Liver (tissue), 9 donors: ENCODE data around the gene SCPEP1. TPM values are rescaled to one million over a fixed set of nuclear protein-coding genes. Genes with fewer than 3 reads are reported as not detected.
"Not testable (repeated sequence)": the region's sequence is repeated elsewhere in the genome, so short reads cannot be mapped to it uniquely, and the experiment has no call there.

ENCODE experiments used
- DNase-seq: peaks from one replicate; pipeline ENCODE4 v3.0.0-alpha.2; 2017; ENCODE audit warnings: low spot score
- H3K27ac ChIP-seq, 2 donors: one replicate each; pipeline ENCODE4 v1.7.0; 2013; ENCODE audit warnings: inconsistent platforms in 2 of 2, low read length in 2 of 2, control low read depth in 1 of 2, low read depth in 1 of 2, mild to moderate bottlenecking in 1 of 2
- H3K27me3 ChIP-seq, 4 donors: one replicate each; pipeline versions ENCODE4 v1.6.1 to v1.7.0; 2013; ENCODE audit warnings: low read length in 3 of 4, inconsistent platforms in 1 of 4, mild to moderate bottlenecking in 1 of 4, moderate library complexity in 1 of 4; ENCODE audit not compliant: control insufficient read depth in 4 of 4, insufficient read depth in 4 of 4
- H3K36me3 ChIP-seq, 4 donors: one replicate each; pipeline versions ENCODE4 v1.6.1 to v1.7.0; 2013; ENCODE audit warnings: low read length in 3 of 4, mild to moderate bottlenecking in 3 of 4, low read depth in 1 of 4, moderate library complexity in 1 of 4; ENCODE audit not compliant: control insufficient read depth in 4 of 4, insufficient read depth in 3 of 4
- H3K4me1 ChIP-seq, 4 donors: one replicate each; pipeline versions ENCODE4 v1.6.1 to v1.7.0; 2013; ENCODE audit warnings: low read length in 3 of 4, mild to moderate bottlenecking in 3 of 4, moderate library complexity in 1 of 4; ENCODE audit not compliant: control insufficient read depth in 4 of 4, insufficient read depth in 4 of 4
- H3K4me3 ChIP-seq, 3 donors: one replicate each; pipeline versions ENCODE4 v1.6.1 to v1.7.0; 2013; ENCODE audit warnings: low read length in 3 of 3, control low read depth in 1 of 3, low read depth in 1 of 3, mild to moderate bottlenecking in 1 of 3
- H3K9ac ChIP-seq, 2 donors: one replicate each; pipeline ENCODE4 v1.7.0; 2013; ENCODE audit warnings: low read length in 2 of 2, mild to moderate bottlenecking in 2 of 2, moderate library complexity in 2 of 2, control low read depth in 1 of 2, low read depth in 1 of 2
- H3K9me3 ChIP-seq, 4 donors: one replicate each; pipeline versions ENCODE4 v1.6.1 to v1.7.0; 2013; ENCODE audit warnings: low read length in 3 of 4; ENCODE audit not compliant: control insufficient read depth in 4 of 4
- ATF3 ChIP-seq: IDR thresholded peaks from 2 replicates; pipeline ENCODE4 v1.6.1; 2016; ENCODE audit warnings: antibody characterized with exemption
- CTCF ChIP-seq: fragments of 150-350 bp; IDR thresholded peaks from 2 replicates; pipeline ENCODE4 v1.5.1; 2017; ENCODE audit warnings: improper control_type of control experiment, low read depth, low read length; ENCODE audit not compliant: missing input control
- EGR1 ChIP-seq, 2 donors: IDR thresholded peaks; 2 replicates each; pipeline ENCODE4 v1.6.1; 2016 to 2018; ENCODE audit warnings: antibody characterized with exemption in 2 of 2, low read depth in 2 of 2
- FOXA1 ChIP-seq: IDR thresholded peaks from 2 replicates; pipeline ENCODE4 v1.6.1; 2016; ENCODE audit warnings: antibody characterized with exemption
- FOXA2 ChIP-seq: IDR thresholded peaks from 2 replicates; pipeline ENCODE4 v1.6.1; 2016; ENCODE audit warnings: antibody characterized with exemption
- HNF4A ChIP-seq, 2 donors: conservative IDR thresholded peaks; 2 replicates each; pipeline ENCODE4 v1.6.1; 2016; ENCODE audit warnings: antibody characterized with exemption in 2 of 2, mild to moderate bottlenecking in 2 of 2
- HNF4G ChIP-seq: IDR thresholded peaks from 2 replicates; pipeline ENCODE4 v1.6.1; 2016; ENCODE audit warnings: antibody characterized with exemption
- JUND ChIP-seq, 2 donors: IDR thresholded peaks; 2 replicates each; pipeline ENCODE4 v1.6.1; 2016; ENCODE audit warnings: antibody characterized with exemption in 2 of 2
- NR2F2 ChIP-seq: IDR thresholded peaks from 2 replicates; pipeline ENCODE4 v1.6.1; 2016; ENCODE audit warnings: antibody characterized with exemption
- RAD21 ChIP-seq, 2 donors: IDR thresholded peaks; 2 replicates each; pipeline ENCODE4 v1.6.1; 2016; ENCODE audit warnings: antibody characterized with exemption in 2 of 2, mild to moderate bottlenecking in 2 of 2
- REST ChIP-seq: IDR thresholded peaks from 2 replicates; pipeline ENCODE4 v1.6.1; 2016; ENCODE audit warnings: antibody characterized with exemption, mild to moderate bottlenecking
- SP1 ChIP-seq: IDR thresholded peaks from 2 replicates; pipeline ENCODE4 v1.6.1; 2018; ENCODE audit warnings: antibody characterized with exemption, mild to moderate bottlenecking
- YY1 ChIP-seq: IDR thresholded peaks from 2 replicates; pipeline ENCODE4 v1.6.1; 2016; ENCODE audit warnings: antibody characterized with exemption, mild to moderate bottlenecking
- ZBTB33 ChIP-seq: IDR thresholded peaks from 2 replicates; pipeline ENCODE4 v1.6.1; 2016; ENCODE audit warnings: antibody characterized with exemption
- WGBS: extraction: QIAGEN DNeasy Blood & Tissue Kit; methylation state at CpG from one replicate; pipeline ENCODE4 v1.1.7; 2013; 5-methylcytosine and 5-hydroxymethylcytosine counted together
- polyA plus RNA-seq, 2 donors: library from polyadenylated mRNA; stranded (reverse) in 1 of 2; unstranded in 1 of 2; fragments of 200-250 nt in 1 of 2; fragments of >200 nt in 1 of 2; fragmentation: Nextera tagmentation in 1 of 2; extraction: Ambion mirVana in 1 of 2; gene quantifications; one replicate each; pipeline versions ENCODE4 v1.2.1 to v1.2.3, GENCODE V29; 2013 to 2015
- total RNA-seq, 2 donors: library from RNA; depleted of rRNA; stranded (reverse); fragments of >200 nt; gene quantifications; one replicate each; pipeline ENCODE4 v1.2.3, GENCODE V29; 2014
- donor health status: healthy.
- donor health status: healthy.
- donor health status: healthy.
- donor health status: healthy.
- donor health status: healthy.

SCPEP1 gene
- total and polyA plus RNA-seq, 4 donors = 15.7 to 29.3 (median 28.2) TPM

GRCh38 chr17:56980526-56980925, 2.6 kb downstream of the SCPEP1 start:
- not testable (repeated sequence) for H3K27me3 ChIP-seq, H3K4me3 ChIP-seq, DNase-seq, H3K9me3 ChIP-seq, H3K27ac ChIP-seq, H3K36me3 ChIP-seq, H3K9ac ChIP-seq
- H3K4me1 ChIP-seq = peaks cover 0 to 16% (median 11%) of the 10 kb centered on the region in 4 donors
- 97% methylated on average over 12 of the region's 12 CpGs for WGBS

- no peak overlapping the region for H3K9ac ChIP-seq
- no peak overlapping the region for H3K27ac ChIP-seq
- WGBS = 95% methylated on average over 8 of the region's 8 CpGs
- no peaks in the 10 kb centered on the region for H3K27me3 ChIP-seq
- peaks cover 0 to 2% (median 0%) of the 10 kb centered on the region in 4 donors for H3K36me3 ChIP-seq
- peaks cover 0 to 16% (median 11%) of the 10 kb centered on the region in 4 donors for H3K4me1 ChIP-seq
- H3K4me3 ChIP-seq = no peak overlapping the region
- DNase-seq = no peak
- no peak for TF ChIP-seq ATF3
- no peak for TF ChIP-seq YY1
- TF ChIP-seq EGR1 (IDR thresholded peaks at IDR 0.05; ENCODE audit: low read depth in 2 of 2) = no peak
- no peak for TF ChIP-seq FOXA1
- TF ChIP-seq NR2F2 = no peak
- TF ChIP-seq SP1 = no peak
- TF ChIP-seq HNF4A (conservative IDR thresholded peaks at IDR 0.05) = no peak
- TF ChIP-seq JUND (IDR thresholded peaks at IDR 0.05) = no peak
- no peak for TF ChIP-seq RAD21 (IDR thresholded peaks at IDR 0.05)
- TF ChIP-seq HNF4G = no peak
- TF ChIP-seq FOXA2 = no peak
- no peak for TF ChIP-seq REST
- TF ChIP-seq CTCF = no peak
- TF ChIP-seq ZBTB33 = no peak
- H3K9me3 ChIP-seq = no peaks in the 10 kb centered on the region
Observed at GRCh38 chr17:56982312-56982711, 4.4 kb downstream of the SCPEP1 start.
